Measurements from ENCODE around the gene CYLC2.

CYLC2 gene

GRCh38 chr9:103037508-103038477 lies 42.7 kb downstream of the CYLC2 start:
- Histone ChIP-seq H3K27ac (ENCODE audit: low read length) (no peak overlapping the region), H2AFZ (ENCODE audit: low read depth, low read length) (no peak overlapping the region), H4K20me1 (ENCODE audit: insufficient read depth, low read length) (no peaks in the 10 kb centered on the region), H3K4me1 (ENCODE audit: low read length) (no peaks in the 10 kb centered on the region), H3K36me3 (replicated peaks; ENCODE audit: low read depth, low read length) (no peaks in the 10 kb centered on the region), H3K4me2 (ENCODE audit: low read length) (no peak overlapping the region), H3K4me3 (ENCODE audit: low read length) (no peak overlapping the region), H3K9ac (ENCODE audit: low read length) (no peak overlapping the region), H3K9me3 (ENCODE audit: insufficient read depth, low read length) (no peaks in the 10 kb centered on the region), H3K79me2 (ENCODE audit: low read length) (no peaks in the 10 kb centered on the region), H3K27me3 (ENCODE audit: low read depth, low read length) (no peaks in the 10 kb centered on the region)
- no peak for TF ChIP-seq EZH2phosphoT487 (IDR thresholded peaks at IDR 0.05; ENCODE audit: low read depth)
- no peak for TF ChIP-seq CTCF (IDR thresholded peaks at IDR 0.05; ENCODE audit: low read depth, low read length)

GRCh38 chr9:103041961-103042360 lies 46.8 kb downstream of the CYLC2 start:
- Histone ChIP-seq H3K36me3 (replicated peaks; ENCODE audit: low read depth, low read length) (no peaks in the 10 kb centered on the region), H4K20me1 (ENCODE audit: insufficient read depth, low read length) (no peaks in the 10 kb centered on the region), H3K27me3 (ENCODE audit: low read depth, low read length) (no peaks in the 10 kb centered on the region), H3K4me1 (ENCODE audit: low read length) (no peaks in the 10 kb centered on the region), H2AFZ (ENCODE audit: low read depth, low read length) (no peak overlapping the region), H3K4me3 (ENCODE audit: low read length) (no peak overlapping the region), H3K9ac (ENCODE audit: low read length) (no peak overlapping the region), H3K9me3 (ENCODE audit: insufficient read depth, low read length) (no peaks in the 10 kb centered on the region), H3K4me2 (ENCODE audit: low read length) (no peak overlapping the region), H3K27ac (ENCODE audit: low read length) (no peak overlapping the region), H3K79me2 (ENCODE audit: low read length) (no peaks in the 10 kb centered on the region)
- TF ChIP-seq CTCF (IDR thresholded peaks at IDR 0.05; ENCODE audit: low read depth, low read length) (no peak), EZH2phosphoT487 (IDR thresholded peaks at IDR 0.05; ENCODE audit: low read depth) (no peak)

Measured in OCI-LY3 (cell line).